GM12875 (cell line): ENCODE data around the gene MLYCD.
A peak's percentile ranks its signal among the peaks of the same experiment; 100 is the strongest.

ENCODE experiments used
- H3K4me3 ChIP-seq: one replicate; pipeline ENCODE4 v1.5.1; 2011; ENCODE audit warnings: low read depth, low read length, control low read depth
- TF ChIP-seq, protein P1 (sequence below): IDR thresholded peaks from 2 replicates; pipeline ENCODE4 v1.5.1; 2011; ENCODE audit warnings: low read depth, mild to moderate bottlenecking, control low read depth, inconsistent platforms, low read length, moderate library complexity, borderline replicate concordance; ENCODE audit not compliant: insufficient read depth

MLYCD gene

DNA sequence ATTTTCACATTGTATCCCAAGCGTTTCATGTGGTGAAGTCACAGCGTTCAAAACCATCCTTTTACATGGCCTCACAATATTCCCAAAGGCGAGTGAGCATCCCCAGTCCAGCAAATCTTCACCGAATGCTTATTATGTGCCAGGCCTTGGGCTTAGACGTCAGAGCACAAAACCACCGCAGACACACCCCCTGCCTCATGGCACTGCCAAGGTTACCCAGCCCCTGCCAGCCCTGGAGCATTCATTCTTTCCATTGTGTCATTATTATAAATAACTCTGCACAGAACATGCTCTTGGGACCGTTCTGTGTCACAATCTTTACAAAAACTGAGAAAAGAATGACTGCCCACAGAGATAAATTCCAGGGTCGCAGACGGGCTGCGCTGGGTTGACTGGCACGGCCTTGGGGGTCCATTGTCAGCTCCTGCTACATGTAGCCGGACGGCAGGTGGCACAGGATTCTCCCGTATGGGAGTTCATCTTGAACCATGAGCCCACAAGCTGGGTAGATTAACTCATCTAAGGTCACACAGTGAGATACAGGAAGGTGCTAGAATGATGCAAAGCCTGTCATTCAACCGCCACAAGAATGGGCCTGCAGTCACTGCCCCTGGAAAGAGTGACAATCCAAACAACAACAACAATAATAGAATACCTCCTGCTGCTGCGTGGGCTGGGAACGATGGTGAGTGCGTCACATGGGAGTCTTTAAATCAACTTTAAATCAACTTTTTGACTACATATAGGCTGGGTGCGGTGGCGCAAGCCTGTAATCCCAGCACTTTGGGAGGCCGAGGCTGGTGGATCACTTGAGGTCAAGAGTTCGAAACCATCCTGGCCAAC, 64.6 kb downstream of the MLYCD start:
- H3K4me3 ChIP-seq = no peak overlapping the region
- TF ChIP-seq, protein P1, sequence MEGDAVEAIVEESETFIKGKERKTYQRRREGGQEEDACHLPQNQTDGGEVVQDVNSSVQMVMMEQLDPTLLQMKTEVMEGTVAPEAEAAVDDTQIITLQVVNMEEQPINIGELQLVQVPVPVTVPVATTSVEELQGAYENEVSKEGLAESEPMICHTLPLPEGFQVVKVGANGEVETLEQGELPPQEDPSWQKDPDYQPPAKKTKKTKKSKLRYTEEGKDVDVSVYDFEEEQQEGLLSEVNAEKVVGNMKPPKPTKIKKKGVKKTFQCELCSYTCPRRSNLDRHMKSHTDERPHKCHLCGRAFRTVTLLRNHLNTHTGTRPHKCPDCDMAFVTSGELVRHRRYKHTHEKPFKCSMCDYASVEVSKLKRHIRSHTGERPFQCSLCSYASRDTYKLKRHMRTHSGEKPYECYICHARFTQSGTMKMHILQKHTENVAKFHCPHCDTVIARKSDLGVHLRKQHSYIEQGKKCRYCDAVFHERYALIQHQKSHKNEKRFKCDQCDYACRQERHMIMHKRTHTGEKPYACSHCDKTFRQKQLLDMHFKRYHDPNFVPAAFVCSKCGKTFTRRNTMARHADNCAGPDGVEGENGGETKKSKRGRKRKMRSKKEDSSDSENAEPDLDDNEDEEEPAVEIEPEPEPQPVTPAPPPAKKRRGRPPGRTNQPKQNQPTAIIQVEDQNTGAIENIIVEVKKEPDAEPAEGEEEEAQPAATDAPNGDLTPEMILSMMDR = no peak

DNA sequence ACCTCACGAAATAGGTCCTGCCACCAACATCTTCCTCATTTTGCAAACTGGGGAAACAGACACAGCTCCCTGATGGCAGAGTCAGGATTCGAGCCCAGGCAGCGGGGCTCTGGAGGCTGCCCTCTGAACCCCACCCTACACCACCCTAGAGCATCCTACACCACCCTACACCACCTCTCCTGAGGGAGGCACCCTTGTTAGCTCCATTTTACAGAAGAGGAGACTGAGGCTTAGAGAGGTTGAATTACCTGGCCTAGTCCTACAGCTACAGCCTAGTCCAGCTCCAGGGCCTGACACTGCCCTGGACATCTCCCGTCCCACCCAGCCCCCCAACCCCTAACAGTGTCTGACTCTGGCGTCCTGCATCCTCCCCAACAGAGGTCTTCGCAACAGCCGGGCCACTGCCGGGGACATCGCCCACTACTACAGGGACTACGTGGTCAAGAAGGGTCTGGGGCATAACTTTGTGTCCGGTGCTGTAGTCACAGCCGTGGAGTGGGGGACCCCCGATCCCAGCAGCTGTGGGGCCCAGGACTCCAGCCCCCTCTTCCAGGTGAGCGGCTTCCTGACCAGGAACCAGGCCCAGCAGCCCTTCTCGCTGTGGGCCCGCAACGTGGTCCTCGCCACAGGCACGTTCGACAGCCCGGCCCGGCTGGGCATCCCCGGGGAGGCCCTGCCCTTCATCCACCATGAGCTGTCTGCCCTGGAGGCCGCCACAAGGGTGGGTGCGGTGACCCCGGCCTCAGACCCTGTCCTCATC, 65.9 kb downstream of the MLYCD start:
- TF ChIP-seq, protein P1 = no peak
- no peak overlapping the region for H3K4me3 ChIP-seq

DNA sequence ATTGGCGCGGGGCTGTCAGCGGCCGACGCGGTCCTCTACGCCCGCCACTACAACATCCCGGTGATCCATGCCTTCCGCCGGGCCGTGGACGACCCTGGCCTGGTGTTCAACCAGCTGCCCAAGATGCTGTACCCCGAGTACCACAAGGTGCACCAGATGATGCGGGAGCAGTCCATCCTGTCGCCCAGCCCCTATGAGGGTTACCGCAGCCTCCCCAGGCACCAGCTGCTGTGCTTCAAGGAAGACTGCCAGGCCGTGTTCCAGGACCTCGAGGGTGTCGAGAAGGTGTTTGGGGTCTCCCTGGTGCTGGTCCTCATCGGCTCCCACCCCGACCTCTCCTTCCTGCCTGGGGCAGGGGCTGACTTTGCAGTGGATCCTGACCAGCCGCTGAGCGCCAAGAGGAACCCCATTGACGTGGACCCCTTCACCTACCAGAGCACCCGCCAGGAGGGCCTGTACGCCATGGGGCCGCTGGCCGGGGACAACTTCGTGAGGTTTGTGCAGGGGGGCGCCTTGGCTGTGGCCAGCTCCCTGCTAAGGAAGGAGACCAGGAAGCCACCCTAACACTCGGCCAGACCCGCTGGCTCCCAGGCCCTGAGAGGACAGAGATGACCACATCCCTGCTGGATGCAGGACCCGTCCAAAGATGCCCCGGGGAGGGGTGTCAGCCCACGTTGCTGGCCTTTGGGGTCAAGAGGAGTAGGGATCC, 66.7 kb downstream of the MLYCD start:
- TF ChIP-seq, protein P1 = no peak
- no peak overlapping the region for H3K4me3 ChIP-seq

DNA sequence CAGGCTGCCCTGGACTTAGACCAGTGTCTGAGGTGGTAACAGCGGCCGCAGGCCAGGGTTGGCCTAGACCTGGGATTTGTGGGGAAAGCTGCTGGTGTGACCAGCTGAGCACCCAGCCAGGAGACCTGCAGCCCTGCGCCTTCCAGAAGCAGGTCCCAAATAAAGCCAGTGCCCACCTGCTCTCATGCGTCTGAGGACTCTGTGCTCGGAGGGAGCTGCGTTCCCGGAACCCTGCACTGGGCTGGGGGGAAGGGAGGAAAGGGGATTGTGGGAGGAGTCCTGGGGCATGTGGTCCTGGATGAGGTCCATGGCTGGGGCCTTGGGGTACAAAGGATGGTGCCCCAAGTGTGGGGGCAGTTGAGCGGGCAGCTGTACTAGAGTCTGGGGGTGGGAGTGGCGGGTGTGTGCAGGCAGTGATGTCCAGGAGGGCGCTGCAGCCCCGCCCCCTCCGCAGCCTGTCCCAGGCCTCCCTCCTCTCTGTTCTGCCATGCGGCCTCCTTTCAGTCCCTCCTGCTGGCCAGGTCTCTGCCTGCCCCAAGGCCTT, 67.3 kb downstream of the MLYCD start:
- H3K4me3 ChIP-seq = no peak overlapping the region
- TF ChIP-seq, protein P1 = no peak

DNA sequence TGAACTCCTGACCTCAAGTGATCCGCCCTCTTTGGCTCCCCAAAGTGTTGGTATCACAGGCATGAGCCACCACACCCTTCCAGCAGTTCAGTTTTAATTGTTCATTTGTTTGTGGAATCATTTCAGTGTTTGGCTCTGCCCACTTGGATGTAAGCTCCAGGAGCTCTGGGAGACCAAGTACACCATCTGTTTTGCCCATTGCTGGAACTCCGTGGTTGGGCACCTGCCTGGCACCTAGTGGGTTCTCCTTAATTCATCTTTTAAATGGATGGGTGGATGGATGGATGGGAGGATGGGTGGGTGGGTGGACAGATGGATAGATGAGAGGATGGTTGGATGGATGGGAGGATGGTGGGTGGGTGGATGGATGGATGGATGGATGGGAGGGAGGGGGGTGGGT, 68.2 kb downstream of the MLYCD start:
- no peak overlapping the region for H3K4me3 ChIP-seq
- TF ChIP-seq, protein P1 = no peak

DNA sequence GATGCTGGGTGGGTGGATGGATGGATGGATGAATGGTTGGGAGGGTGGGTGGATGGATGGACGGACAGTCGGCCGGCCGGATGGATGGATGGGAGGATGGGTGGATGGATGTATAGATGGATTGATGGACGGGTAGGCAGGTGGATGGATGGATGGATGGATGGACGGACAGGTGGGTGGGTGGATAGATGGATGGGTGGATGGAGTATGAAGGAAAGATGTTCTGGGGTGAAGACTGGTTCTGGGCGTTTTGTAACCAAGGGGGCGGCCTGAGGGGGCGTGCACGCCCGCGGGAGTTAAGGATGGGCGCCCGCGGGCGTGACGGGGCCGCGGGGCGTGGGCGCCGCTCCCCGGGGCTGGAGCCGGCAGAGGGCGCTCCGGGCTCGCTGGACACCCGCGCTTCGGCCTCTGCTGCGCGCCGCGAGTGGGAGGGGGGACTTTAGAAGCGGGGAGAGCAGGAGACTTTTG, 69.0 kb downstream of the MLYCD start, which contains the start of gene NECAB2:
Gene NECAB2 (plus strand): TSS at position 407 of the 468 bp plus-strand sequence. CDS start 405 bp downstream, outside the sequence.
- no peak within 1 kb of the TSS for H3K4me3 ChIP-seq
- TF ChIP-seq, protein P1 = peak; percentile 76
